ENCODE data around the gene KCNQ1OT1.
A peak's percentile ranks its signal among the peaks of the same experiment; 100 is the strongest.

Gene KCNQ1OT1

DNA sequence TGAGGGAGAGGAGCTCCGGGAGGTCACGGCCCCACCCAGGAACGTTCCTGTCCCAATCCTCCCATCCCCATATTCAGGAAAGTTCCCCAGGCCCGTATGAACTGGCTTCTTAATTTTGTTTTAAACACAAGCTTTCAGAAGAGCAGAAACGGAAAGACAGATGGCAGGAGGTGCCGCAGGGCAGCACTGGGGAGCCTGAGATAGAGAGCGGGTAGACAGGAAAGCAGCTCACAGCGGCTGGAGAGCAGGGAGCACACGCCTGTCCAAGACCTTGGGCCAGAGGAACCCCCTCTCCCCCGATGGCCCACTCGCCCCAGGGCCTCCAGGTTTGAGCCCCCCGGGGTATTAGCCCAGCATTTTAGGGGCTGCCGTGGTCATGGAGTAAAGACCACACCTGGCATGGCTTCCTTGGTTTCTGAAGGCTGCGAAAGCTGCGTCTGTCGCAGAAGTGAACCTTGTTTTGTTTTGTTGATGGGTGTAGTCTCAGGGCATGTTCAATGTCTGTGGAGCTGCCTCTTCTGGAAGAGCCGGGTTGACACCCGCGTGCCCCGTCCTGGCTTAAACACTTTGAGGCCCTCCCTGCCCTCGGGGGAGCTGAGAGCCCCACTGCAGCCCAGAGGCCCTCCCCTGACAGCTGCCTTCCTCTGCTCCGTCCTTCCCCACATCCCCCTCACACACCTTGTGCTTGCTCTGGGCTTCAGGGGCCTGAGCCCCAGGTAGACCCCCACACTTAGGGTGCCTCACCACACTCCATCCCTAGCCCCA is 17.9 kb upstream of the KCNQ1OT1 start:
- Histone ChIP-seq H4K91ac (ENCODE audit: low read depth, low read length, poor library complexity) (no peak overlapping the region), H3K4me1 (ENCODE audit: control insufficient read depth in 2 of 2, insufficient read depth in 1 of 2, low read depth in 1 of 2, low read length in 2 of 2) (peaks cover 13 to 28% of the 10 kb centered on the region in 2 donors), H2BK120ac (ENCODE audit: low read depth, low read length) (peak overlapping the region; percentile 4), H2BK15ac (ENCODE audit: low read length) (no peak overlapping the region), H2AK5ac (ENCODE audit: low read depth, low read length) (no peak overlapping the region), H3K27me3 (ENCODE audit: control insufficient read depth in 3 of 3, insufficient read depth in 3 of 3, low read depth in 1 of 3, low read length in 3 of 3) (peaks cover 0 to 96% (median 65%) of the 10 kb centered on the region in 3 experiments), H3K23ac (ENCODE audit: low read depth, low read length, poor library complexity) (peak overlapping the region; percentile 3), H3K36me3 (replicated peaks in 1 of 2; ENCODE audit: control insufficient read depth in 2 of 2, insufficient read depth in 2 of 2, low read length in 2 of 2) (no peaks in the 10 kb centered on the region), H3K9me3 (replicated peaks in 1 of 2; ENCODE audit: control insufficient read depth in 2 of 2, insufficient read depth in 1 of 2, low read depth in 1 of 2, low read length in 2 of 2) (no peaks in the 10 kb centered on the region), H3K4me3 (ENCODE audit: low read length in 2 of 2) (no peak overlapping the region), H3K4ac (ENCODE audit: low read length) (no peak overlapping the region), H3K18ac (ENCODE audit: low read length) (peak overlapping the region; percentile 78), H4K8ac (ENCODE audit: low read depth, low read length) (no peak overlapping the region), H3K79me1 (ENCODE audit: low read depth, low read length) (no peaks in the 10 kb centered on the region), H2BK5ac (ENCODE audit: low read length) (no peak overlapping the region), H3K9ac (ENCODE audit: low read depth, low read length, poor library complexity) (no peak overlapping the region), H2BK12ac (ENCODE audit: low read length) (no peak overlapping the region), H3K4me2 (ENCODE audit: insufficient read depth, low read length, poor library complexity, severe bottlenecking) (no peak overlapping the region), H3K14ac (ENCODE audit: low read length) (peak overlapping the region; percentile 1), H3K27ac (replicated peaks; ENCODE audit: low read length) (no peak overlapping the region), H2AFZ (ENCODE audit: low read length) (no peak overlapping the region)
- DNase-seq (ENCODE audit: low spot score) = no peak
- WGBS, 2 donors (ENCODE audit: extremely low coverage in 2 of 2, insufficient read length in 2 of 2, insufficient replicate concordance in 1 of 2) = no CpG with 5 or more reads among the region's 22 CpGs

DNA sequence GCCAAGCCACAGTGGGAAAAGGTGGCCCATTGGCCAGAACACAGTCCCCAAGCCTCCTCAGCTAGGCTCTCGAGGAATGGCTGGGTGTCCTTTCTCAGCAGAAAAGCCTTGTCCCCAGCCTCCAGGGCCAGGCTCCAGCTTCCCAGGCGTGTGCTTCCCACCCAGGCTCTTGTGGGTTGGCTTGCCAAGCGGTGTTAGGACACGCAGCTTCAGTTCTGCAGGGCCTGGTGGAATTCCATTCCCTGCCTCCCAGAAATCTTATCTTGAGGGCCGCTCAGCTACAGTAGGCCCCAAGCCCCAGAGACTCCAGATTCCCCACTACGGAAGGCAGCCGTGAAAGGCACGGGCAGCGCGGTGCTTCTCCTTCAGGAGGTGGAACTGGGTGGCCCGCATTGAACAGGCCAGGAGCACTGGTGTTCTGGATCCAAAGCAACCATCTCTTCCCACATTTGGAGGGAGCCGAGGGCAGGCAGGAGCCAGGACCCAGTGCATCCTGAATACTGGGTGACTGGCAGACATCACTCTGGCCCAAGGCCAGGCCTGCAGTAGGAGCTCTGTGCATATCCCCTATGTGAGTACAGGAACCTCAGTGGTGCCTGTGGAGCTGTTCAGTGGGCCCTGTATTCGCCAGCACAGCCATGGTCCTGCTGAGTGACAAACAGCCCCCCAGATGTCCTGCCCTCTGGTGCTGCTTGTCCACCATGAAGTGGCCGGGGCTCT is 16.7 kb upstream of the KCNQ1OT1 start:
- no peak overlapping the region for H2AFZ ChIP-seq (ENCODE audit: low read length)
- no peak overlapping the region for H3K9ac ChIP-seq (ENCODE audit: low read depth, low read length, poor library complexity)
- peaks cover 0 to 95% (median 56%) of the 10 kb centered on the region in 3 experiments for H3K27me3 ChIP-seq (ENCODE audit: control insufficient read depth in 3 of 3, insufficient read depth in 3 of 3, low read depth in 1 of 3, low read length in 3 of 3)
- no peak overlapping the region for H4K8ac ChIP-seq (ENCODE audit: low read depth, low read length)
- no peaks in the 10 kb centered on the region for H3K9me3 ChIP-seq (replicated peaks in 1 of 2; ENCODE audit: control insufficient read depth in 2 of 2, insufficient read depth in 1 of 2, low read depth in 1 of 2, low read length in 2 of 2)
- no peak overlapping the region for H2BK12ac ChIP-seq (ENCODE audit: low read length)
- H2BK120ac ChIP-seq (ENCODE audit: low read depth, low read length) = no peak overlapping the region
- H3K27ac ChIP-seq (replicated peaks; ENCODE audit: low read length) = no peak overlapping the region
- no peak overlapping the region for H2BK5ac ChIP-seq (ENCODE audit: low read length)
- no peak overlapping the region for H4K91ac ChIP-seq (ENCODE audit: low read depth, low read length, poor library complexity)
- H2AK5ac ChIP-seq (ENCODE audit: low read depth, low read length) = peak overlapping the region; percentile 78
- no peak overlapping the region for H3K4ac ChIP-seq (ENCODE audit: low read length)
- no peak overlapping the region for H3K4me3 ChIP-seq (ENCODE audit: low read length in 2 of 2)
- DNase-seq (ENCODE audit: low spot score) = no peak
- peak overlapping the region; percentile 19 for H3K23ac ChIP-seq (ENCODE audit: low read depth, low read length, poor library complexity)
- H3K4me1 ChIP-seq (ENCODE audit: control insufficient read depth in 2 of 2, insufficient read depth in 1 of 2, low read depth in 1 of 2, low read length in 2 of 2) = peaks cover 13 to 18% of the 10 kb centered on the region in 2 donors
- H3K14ac ChIP-seq (ENCODE audit: low read length) = peak overlapping the region; percentile 86
- WGBS, 2 donors (ENCODE audit: extremely low coverage in 2 of 2, insufficient read length in 2 of 2, insufficient replicate concordance in 1 of 2) = no CpG with 5 or more reads among the region's 14 CpGs
- no peaks in the 10 kb centered on the region for H3K36me3 ChIP-seq (replicated peaks in 1 of 2; ENCODE audit: control insufficient read depth in 2 of 2, insufficient read depth in 2 of 2, low read length in 2 of 2)
- H3K79me1 ChIP-seq (ENCODE audit: low read depth, low read length) = no peaks in the 10 kb centered on the region
- no peak overlapping the region for H3K4me2 ChIP-seq (ENCODE audit: insufficient read depth, low read length, poor library complexity, severe bottlenecking)
- no peak overlapping the region for H2BK15ac ChIP-seq (ENCODE audit: low read length)
- peak overlapping the region; percentile 11 for H3K18ac ChIP-seq (ENCODE audit: low read length)

DNA sequence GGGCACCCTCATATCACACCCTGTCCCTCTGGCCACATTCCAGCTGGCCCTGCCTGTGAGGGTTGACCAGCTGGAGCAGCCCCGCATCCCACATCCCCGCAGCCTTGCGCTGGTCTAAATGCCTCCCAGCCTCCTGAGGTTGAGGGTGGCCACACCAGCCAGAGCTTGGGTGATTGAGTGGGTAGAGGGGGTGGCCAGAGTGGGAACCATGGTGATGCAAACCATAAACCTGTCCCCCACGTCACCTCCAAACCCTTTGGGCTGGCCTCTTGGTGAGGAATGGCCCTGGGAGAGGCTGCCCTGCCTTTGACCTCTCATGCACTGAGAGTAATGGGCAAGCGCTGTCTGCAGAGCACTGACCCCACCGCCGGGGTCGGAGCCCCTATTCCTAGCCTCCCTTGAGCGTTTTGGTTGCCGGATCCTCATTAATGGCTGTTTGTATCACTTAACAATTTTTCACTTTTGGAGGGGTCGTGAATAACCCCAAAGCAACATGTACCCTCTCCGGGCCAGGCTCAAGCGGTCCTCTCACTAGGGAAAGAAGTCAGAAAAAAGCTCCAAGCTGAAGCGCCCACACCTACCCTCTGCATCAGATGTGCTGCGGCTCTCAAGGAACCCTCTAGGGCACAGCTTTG is 16.0 kb upstream of the KCNQ1OT1 start:
- Histone ChIP-seq H4K8ac (ENCODE audit: low read depth, low read length) (no peak overlapping the region), H3K18ac (ENCODE audit: low read length) (no peak overlapping the region), H2BK12ac (ENCODE audit: low read length) (no peak overlapping the region), H3K4me2 (ENCODE audit: insufficient read depth, low read length, poor library complexity, severe bottlenecking) (no peak overlapping the region), H3K9ac (ENCODE audit: low read depth, low read length, poor library complexity) (no peak overlapping the region), H4K91ac (ENCODE audit: low read depth, low read length, poor library complexity) (no peak overlapping the region), H3K4me1 (ENCODE audit: control insufficient read depth in 2 of 2, insufficient read depth in 1 of 2, low read depth in 1 of 2, low read length in 2 of 2) (peaks cover 6 to 13% of the 10 kb centered on the region in 2 donors), H2BK120ac (ENCODE audit: low read depth, low read length) (no peak overlapping the region), H3K27ac (replicated peaks; ENCODE audit: low read length) (no peak overlapping the region), H3K36me3 (replicated peaks in 1 of 2; ENCODE audit: control insufficient read depth in 2 of 2, insufficient read depth in 2 of 2, low read length in 2 of 2) (no peaks in the 10 kb centered on the region), H3K79me1 (ENCODE audit: low read depth, low read length) (no peaks in the 10 kb centered on the region), H2BK15ac (ENCODE audit: low read length) (no peak overlapping the region), H3K14ac (ENCODE audit: low read length) (no peak overlapping the region), H3K9me3 (replicated peaks in 1 of 2; ENCODE audit: control insufficient read depth in 2 of 2, insufficient read depth in 1 of 2, low read depth in 1 of 2, low read length in 2 of 2) (peaks cover 3 to 4% of the 10 kb centered on the region in 2 donors), H3K27me3 (ENCODE audit: control insufficient read depth in 3 of 3, insufficient read depth in 3 of 3, low read depth in 1 of 3, low read length in 3 of 3) (peaks cover 0 to 89% (median 58%) of the 10 kb centered on the region in 3 experiments), H3K4ac (ENCODE audit: low read length) (no peak overlapping the region), H3K4me3 (ENCODE audit: low read length in 2 of 2) (no peak overlapping the region), H2BK5ac (ENCODE audit: low read length) (no peak overlapping the region), H3K23ac (ENCODE audit: low read depth, low read length, poor library complexity) (no peak overlapping the region), H2AFZ (ENCODE audit: low read length) (no peak overlapping the region), H2AK5ac (ENCODE audit: low read depth, low read length) (peak overlapping the region; percentile 60)
- WGBS, 2 donors (ENCODE audit: extremely low coverage in 2 of 2, insufficient read length in 2 of 2, insufficient replicate concordance in 1 of 2) = no CpG with 5 or more reads among the region's 15 CpGs
- DNase-seq (ENCODE audit: low spot score) = no peak

DNA sequence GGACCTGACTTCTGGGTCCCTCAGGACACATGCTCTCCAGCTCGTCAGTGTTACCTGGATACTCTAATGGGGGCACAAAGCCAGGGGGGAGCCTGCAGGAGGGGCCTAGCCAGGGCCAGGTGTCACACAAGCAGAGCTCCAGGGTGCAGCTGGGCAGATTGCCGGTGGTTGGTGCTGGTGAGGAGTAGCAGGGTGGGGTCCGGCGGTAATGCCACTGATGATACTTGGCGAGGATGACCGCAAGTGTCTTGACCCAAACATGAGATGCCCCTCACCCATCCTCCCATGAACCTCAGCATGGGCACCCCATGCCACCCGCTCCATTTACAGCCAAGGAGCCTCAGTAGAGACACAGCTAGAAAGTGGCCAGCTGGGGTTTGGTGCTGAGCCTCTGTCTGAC is 15.1 kb upstream of the KCNQ1OT1 start:
- H3K9me3 ChIP-seq (replicated peaks in 1 of 2; ENCODE audit: control insufficient read depth in 2 of 2, insufficient read depth in 1 of 2, low read depth in 1 of 2, low read length in 2 of 2) = peaks cover 5 to 12% of the 10 kb centered on the region in 2 donors
- H4K91ac ChIP-seq (ENCODE audit: low read depth, low read length, poor library complexity) = no peak overlapping the region
- no peak overlapping the region for H2AFZ ChIP-seq (ENCODE audit: low read length)
- H2AK5ac ChIP-seq (ENCODE audit: low read depth, low read length) = peak overlapping the region; percentile 25
- peak overlapping the region; percentile 53 for H3K18ac ChIP-seq (ENCODE audit: low read length)
- no peak for DNase-seq (ENCODE audit: low spot score)
- no peak overlapping the region for H4K8ac ChIP-seq (ENCODE audit: low read depth, low read length)
- H3K36me3 ChIP-seq (replicated peaks in 1 of 2; ENCODE audit: control insufficient read depth in 2 of 2, insufficient read depth in 2 of 2, low read length in 2 of 2) = no peaks in the 10 kb centered on the region
- peaks cover 0 to 4% of the 10 kb centered on the region in 2 donors for H3K4me1 ChIP-seq (ENCODE audit: control insufficient read depth in 2 of 2, insufficient read depth in 1 of 2, low read depth in 1 of 2, low read length in 2 of 2)
- H2BK120ac ChIP-seq (ENCODE audit: low read depth, low read length) = no peak overlapping the region
- H3K14ac ChIP-seq (ENCODE audit: low read length) = no peak overlapping the region
- H3K79me1 ChIP-seq (ENCODE audit: low read depth, low read length) = no peaks in the 10 kb centered on the region
- H2BK15ac ChIP-seq (ENCODE audit: low read length) = no peak overlapping the region
- no peak overlapping the region for H3K9ac ChIP-seq (ENCODE audit: low read depth, low read length, poor library complexity)
- no peak overlapping the region for H3K4me3 ChIP-seq (ENCODE audit: low read length in 2 of 2)
- H3K23ac ChIP-seq (ENCODE audit: low read depth, low read length, poor library complexity) = peak overlapping the region; percentile 49
- no peak overlapping the region for H3K4me2 ChIP-seq (ENCODE audit: insufficient read depth, low read length, poor library complexity, severe bottlenecking)
- H3K4ac ChIP-seq (ENCODE audit: low read length) = no peak overlapping the region
- H2BK12ac ChIP-seq (ENCODE audit: low read length) = peak overlapping the region; percentile 17
- peaks cover 0 to 80% (median 50%) of the 10 kb centered on the region in 3 experiments for H3K27me3 ChIP-seq (ENCODE audit: control insufficient read depth in 3 of 3, insufficient read depth in 3 of 3, low read depth in 1 of 3, low read length in 3 of 3)
- no CpG with 5 or more reads among the region's 7 CpGs for WGBS, 2 donors (ENCODE audit: extremely low coverage in 2 of 2, insufficient read length in 2 of 2, insufficient replicate concordance in 1 of 2)
- H2BK5ac ChIP-seq (ENCODE audit: low read length) = no peak overlapping the region
- no peak overlapping the region for H3K27ac ChIP-seq (replicated peaks; ENCODE audit: low read length)

All from neuronal stem cell (in vitro differentiated cells).